ENCODE data around the gene CSAD.
A peak's percentile ranks its signal among the peaks of the same experiment; 100 is the strongest.
"Not testable (repeated sequence)": the region's sequence is repeated elsewhere in the genome, so short reads cannot be mapped to it uniquely, and the experiment has no call there.

Gene CSAD

DNA sequence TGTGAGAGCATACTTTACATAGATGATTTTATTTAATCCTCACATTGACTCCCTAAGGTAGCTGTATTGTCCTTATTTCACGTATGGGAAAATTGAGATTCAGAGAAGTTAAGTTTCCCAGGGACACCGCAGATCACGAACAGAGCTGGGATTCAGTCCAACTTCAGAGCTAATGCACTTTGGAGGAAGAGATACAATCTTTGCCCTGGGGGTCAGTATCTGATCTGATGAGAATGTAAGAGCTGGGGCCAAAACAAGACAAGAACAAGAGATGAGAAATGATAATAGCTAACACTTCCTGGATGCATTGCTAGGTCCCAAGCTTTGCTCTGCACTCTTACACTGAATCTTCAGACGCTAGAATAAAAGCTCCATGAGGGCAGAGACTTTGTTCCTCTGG is 6.0 kb upstream of the CSAD start:
- H3K4me3 ChIP-seq (ENCODE audit: low read length) = no peak overlapping the region
- no peak for DNase-seq (ENCODE audit: low read depth)
- TF ChIP-seq, protein P1, sequence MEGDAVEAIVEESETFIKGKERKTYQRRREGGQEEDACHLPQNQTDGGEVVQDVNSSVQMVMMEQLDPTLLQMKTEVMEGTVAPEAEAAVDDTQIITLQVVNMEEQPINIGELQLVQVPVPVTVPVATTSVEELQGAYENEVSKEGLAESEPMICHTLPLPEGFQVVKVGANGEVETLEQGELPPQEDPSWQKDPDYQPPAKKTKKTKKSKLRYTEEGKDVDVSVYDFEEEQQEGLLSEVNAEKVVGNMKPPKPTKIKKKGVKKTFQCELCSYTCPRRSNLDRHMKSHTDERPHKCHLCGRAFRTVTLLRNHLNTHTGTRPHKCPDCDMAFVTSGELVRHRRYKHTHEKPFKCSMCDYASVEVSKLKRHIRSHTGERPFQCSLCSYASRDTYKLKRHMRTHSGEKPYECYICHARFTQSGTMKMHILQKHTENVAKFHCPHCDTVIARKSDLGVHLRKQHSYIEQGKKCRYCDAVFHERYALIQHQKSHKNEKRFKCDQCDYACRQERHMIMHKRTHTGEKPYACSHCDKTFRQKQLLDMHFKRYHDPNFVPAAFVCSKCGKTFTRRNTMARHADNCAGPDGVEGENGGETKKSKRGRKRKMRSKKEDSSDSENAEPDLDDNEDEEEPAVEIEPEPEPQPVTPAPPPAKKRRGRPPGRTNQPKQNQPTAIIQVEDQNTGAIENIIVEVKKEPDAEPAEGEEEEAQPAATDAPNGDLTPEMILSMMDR (conservative IDR thresholded peaks at IDR 0.05; ENCODE audit: low read length) = no peak

DNA sequence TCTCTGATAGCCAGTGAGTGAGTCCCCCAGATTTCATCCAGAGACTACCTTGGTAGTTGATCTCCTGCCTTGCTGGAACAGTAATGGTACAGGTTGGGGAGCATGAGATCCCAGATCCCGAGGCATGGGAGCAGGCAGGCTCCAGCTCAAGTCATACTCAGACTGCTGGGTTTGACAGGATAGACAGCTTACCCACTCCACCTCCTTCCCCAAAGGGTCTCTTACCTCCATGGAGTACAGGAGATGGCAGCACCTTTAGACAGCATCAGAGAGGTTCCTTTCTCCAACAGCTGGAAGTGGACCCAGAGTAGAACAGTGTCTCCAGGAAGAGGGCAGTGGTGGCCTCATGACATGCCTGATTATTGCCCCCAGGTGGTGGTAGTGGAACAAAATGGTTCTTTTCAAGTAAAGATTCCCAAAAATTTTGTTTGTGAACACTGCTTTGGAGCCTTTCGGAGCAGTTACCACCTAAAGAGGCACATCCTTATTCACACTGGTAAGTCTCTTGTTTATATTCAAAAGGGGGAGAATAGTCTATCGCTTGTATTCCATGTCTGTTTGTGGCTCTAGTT is 4.9 kb upstream of the CSAD start:
- no peak overlapping the region for H3K4me3 ChIP-seq (ENCODE audit: low read length)
- no peak for DNase-seq (ENCODE audit: low read depth)
- TF ChIP-seq, protein P1 (conservative IDR thresholded peaks at IDR 0.05; ENCODE audit: low read length) = no peak; the same call in 1 of the 2 replicates

DNA sequence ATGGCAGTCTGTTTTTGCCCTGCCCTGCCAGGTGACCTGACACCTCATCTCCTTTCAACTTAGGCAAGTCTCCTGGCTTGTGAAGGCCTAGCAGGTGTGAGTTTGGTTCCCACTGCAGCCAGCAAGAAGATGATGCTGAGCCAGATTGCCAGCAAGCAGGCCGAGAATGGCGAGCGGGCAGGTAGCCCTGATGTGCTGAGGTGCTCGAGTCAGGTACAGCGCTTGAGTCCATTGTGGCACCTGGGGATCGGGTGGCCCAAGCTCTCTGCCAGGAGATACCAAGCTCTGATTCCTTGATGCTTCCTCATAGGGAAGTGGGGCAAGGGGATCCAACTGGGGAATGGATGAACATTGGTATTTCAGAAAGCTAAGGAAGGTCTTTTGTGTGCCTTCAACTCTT is 4.1 kb upstream of the CSAD start:
- no peak overlapping the region for H3K4me3 ChIP-seq (ENCODE audit: low read length)
- TF ChIP-seq, protein P1 (conservative IDR thresholded peaks at IDR 0.05; ENCODE audit: low read length) = no peak
- no peak for DNase-seq (ENCODE audit: low read depth)

DNA sequence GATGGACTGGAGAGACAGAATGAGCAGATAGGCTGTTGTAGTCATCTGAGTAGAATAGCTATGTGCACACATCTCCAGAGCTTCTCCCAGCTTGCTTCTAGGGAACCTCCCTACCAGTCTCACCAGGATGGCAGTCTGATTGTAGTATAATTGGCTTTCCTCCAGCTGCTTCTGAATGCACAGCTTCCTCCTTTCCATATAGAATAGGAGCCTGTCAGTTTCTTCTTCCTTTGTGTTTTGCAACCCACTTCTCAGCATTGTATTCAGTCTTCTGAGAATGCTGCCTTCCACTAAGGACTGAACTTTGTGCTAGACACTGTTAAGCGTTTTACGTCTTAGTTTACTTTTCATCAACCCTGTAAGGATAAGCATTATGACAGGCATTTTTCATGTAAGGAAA is 2.2 kb upstream of the CSAD start:
- no peak for DNase-seq (ENCODE audit: low read depth)
- TF ChIP-seq, protein P1 (conservative IDR thresholded peaks at IDR 0.05; ENCODE audit: low read length) = no peak
- H3K4me3 ChIP-seq (ENCODE audit: low read length) = no peak overlapping the region; the same call in 1 of the 2 replicates

DNA sequence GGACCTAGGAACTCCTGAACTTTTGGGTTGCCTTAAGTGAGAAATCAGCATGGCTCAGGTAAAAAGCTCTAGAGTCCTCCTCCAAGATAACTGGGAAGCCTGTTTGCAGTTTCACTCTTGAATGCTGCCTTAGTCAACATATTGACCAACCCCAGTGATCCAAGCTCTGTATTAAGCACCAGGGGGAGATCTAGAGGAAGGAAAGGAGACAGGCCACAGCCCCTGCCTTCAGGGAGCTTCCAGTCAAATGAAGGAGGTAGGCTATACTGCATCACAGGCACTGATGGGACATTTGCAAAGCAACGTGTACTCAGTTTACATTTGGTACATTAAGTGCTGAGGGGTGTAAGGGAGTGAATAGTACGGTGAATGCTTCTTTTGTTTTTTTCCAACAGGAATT is 1.2 kb upstream of the CSAD start:
- peak overlapping the region; percentile 84 for H3K4me3 ChIP-seq (ENCODE audit: low read length)
- no peak for DNase-seq (ENCODE audit: low read depth)
- TF ChIP-seq, protein P1 (conservative IDR thresholded peaks at IDR 0.05; ENCODE audit: low read length) = no peak

DNA sequence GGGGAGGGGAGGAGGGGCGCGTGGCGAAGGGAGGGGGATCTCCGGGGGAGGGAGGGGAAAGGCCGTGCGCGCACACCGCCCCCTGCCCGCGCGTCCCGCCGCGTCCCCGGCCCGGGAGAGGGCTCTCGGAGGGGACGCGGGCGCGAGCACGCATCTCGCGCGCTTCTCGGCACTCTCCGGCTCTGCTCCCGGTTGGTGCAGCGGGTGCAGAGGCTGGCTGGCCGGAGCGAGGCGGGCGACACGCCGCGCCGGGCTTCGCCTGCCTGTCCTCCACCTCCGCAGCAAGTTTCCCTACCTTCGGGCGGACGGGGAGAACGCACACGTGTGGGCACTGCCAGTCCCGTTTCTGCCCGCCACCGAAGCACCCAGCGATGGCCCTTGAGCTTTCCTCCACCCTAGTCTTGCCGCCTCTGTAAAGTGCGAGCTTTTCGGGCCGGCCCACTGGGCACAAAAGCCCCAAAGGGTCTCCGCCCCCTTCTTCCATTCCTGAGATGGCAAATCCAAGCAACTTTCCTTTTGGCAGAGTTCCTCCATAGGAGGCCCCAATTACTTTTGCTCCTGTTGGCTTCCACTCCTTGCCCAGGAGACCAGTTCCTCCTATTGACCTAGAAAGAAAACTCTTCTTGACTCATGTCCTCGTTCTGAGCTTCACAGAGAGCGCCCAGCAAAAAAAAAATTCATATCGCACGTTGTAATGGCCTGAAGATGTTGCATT is 363 bp upstream of the CSAD start:
- peak; percentile 64 for DNase-seq (ENCODE audit: low read depth)
- H3K4me3 ChIP-seq (ENCODE audit: low read length) = peak overlapping the region; percentile 84
- TF ChIP-seq, protein P1 (conservative IDR thresholded peaks at IDR 0.05; ENCODE audit: low read length) = no peak

DNA sequence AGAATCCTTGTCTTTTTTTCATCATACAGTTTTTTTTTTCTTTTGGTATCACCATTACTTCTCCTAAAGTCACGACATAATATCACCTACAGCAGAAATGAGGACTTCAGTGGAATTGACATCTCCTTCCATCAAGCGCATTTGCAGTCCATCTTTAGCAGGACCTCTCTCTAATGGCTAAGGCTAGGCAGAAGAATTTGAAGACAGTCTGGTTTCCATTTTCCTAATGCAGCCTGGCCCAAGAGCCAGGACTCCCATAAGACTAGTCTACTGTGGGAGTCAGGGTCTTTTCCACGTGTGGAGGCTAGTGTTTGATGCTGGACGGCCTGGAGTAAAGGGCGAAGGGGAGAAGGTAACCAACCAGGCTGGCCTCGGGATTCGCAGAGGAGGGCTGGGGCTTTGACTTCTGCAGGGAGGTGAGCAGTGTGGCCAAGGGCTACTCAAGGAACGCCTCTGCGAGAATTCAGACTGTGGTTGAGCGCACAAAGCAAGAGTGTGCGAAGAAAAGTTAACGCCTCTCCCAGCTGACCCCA is 972 bp downstream of the CSAD start:
- peak overlapping the region; percentile 84 for H3K4me3 ChIP-seq (ENCODE audit: low read length)
- DNase-seq (ENCODE audit: low read depth) = no peak
- TF ChIP-seq, protein P1 (conservative IDR thresholded peaks at IDR 0.05; ENCODE audit: low read length) = no peak

DNA sequence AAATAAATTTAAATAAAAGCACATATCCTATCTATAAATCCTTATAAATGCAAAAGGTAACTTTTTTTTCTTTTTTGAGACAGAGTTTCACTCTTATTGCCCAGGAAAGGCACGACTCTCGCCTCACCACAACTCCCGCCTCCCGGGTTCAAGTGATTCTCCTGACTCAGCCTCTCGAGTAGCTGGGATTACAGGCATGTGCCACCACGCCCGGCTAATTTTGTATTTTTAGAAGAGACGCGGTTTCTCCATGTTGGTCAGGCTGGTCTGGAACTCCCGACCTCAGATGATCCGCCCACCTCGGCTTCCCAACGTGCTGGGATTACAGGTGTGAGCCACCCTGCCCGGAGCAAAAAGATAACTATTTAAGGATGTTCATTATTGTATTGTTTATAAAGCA is 1.9 kb downstream of the CSAD start:
- H3K4me3 ChIP-seq (ENCODE audit: low read length); DNase-seq (ENCODE audit: low read depth): not testable (repeated sequence)

DNA sequence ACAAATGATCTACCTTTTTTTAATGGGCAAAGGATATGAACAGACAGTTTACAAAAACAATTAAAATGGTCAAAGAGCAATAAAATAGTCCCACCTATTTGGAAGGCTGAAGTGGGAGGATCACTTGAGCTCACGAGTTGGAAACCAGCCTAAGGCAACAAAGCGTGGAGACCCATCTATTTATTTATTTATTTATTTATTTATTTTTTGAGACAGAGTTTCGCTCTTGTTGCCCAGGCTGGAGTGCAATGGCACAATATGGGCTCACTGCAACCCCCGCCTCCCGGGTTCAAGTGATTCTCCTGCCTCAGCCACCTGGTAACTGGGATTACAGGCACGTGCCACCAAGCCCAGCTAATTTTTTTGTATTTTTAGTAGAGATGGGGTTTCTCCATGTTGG is 3.3 kb downstream of the CSAD start:
- not testable (repeated sequence) for DNase-seq (ENCODE audit: low read depth); H3K4me3 ChIP-seq (ENCODE audit: low read length)
